HG02623 (cell line): ENCODE results near the gene TMEM205.
"Not testable (repeated sequence)": the region's sequence is repeated elsewhere in the genome, so short reads cannot be mapped to it uniquely, and the experiment has no call there.

Experiments
- ATAC-seq: cut with Tn5 transposase; IDR thresholded peaks from one replicate; pipeline ENCODE4 v1.9.1; 2021; ENCODE audit warnings: moderate library complexity; ENCODE audit not compliant: unreplicated experiment

Gene TMEM205

DNA sequence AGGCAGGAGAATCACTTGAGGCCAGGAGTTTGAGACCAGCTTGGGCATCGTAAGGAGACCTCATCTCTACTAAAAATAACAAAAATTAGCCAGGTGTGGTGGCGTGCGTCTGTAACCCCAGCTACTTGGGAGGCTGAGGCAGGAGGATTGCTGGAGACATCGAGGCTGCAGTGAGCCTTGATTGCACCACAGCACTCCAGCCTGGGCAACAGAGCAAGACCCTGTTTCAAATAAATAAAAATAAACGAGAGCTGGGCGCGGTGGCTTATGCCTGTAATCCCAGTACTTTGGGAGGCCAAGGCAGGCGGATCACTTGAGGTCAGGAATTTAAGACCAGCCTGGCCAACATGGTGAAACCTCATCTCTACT lies 6.0 kb downstream of the TMEM205 start:
- not testable (repeated sequence) for ATAC-seq

DNA sequence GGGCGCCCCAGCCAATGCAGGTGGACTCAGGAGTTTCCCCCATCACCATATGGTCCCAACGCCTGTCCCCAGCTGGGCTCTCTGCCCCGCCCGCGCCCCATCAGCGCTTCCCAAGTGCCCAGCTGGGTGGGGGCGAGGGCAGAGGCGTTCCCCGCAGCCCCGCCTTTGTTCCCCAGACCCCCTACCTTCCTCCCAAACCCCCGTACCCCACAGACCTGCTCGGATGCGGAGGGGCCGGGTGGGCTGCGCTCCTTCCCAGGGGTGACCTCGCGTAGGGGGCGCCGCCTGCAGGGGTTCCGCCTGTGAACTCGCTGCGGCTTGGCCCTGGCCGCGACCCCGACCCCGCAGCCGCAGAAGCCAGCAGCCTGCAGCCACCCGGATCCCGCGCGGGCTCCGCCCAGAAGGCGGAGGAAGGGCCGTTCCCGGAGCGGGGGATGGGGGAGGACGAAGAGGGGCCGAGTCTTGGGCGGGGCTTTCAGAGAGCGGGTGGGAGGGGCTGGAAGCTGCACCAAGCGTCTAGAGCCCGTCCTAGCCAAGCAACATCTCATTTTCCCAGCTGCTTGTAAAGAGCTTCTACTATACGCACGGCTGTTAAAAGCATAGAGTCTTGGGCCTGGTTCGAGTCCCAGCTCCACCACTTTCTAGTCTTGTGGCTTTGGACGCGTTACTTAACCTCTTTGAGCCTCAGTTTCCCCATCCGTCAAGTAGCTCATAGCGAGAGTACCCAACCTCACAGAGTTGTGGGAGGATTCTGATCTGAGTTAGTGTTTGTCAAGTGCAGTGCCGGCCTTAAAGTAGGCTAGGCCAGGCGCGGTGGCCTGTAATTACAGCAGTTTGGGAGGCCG lies 6.6 kb downstream of the TMEM205 start, which contains the start of gene RAB3D:
Gene RAB3D, minus strand, starts transcription at position 404 of the 845 bp plus-strand sequence. CDS start 2,258 bp downstream, outside the sequence.
- peak; percentile 64 for ATAC-seq

DNA sequence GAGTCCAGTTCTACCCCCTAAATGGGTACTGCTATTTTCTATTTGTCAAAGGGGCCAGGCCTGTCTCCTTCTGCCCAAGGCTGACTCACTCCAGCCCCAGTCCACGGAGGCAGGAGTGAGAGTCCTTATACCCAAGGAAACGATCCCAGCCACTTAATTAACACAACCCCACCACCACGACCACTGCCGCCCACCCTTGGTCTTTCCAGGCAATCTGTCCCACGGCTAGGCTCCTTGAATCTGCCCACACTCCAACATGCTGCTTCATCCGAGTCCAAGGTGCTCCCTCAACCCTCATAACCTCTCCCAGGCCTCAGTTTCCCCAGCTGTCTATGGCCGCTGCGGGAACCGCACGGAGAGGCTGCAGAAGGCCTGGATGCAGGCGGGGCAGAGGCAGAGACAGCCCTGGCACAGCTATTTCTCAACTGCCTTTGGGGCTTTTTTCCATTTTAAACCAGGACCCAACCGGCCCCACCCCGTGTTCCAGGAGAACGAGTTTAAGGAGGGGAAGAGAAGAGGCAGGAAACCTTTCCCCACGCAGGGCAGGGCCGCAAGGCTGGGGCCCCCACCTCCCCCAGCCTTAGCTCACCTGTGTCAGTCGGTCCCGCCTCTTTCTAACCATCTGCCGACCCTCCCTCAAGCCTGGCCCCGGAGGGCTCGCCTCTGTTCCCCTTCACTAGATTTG lies 7.4 kb downstream of the TMEM205 start:
- ATAC-seq, result no peak

DNA sequence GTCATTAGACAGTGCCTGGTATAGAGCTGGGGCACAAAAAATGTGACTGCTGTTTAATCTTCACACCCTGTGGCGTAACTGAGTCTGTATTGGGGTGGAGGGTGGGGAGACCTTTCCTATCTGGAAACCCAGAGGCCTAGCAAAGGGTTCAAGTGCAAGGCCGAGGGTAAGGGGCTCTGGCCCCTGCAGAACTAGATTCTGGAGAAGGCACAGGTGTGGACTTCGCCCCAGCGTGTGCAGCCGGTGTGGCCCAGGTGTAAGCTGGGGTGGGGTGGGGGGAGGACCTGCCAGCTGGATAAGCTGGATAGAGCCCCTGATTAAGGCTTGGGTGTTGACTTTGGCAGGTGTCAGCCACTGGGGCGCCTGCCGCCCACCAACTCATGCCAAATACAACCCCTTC lies 7.9 kb downstream of the TMEM205 start:
- no peak for ATAC-seq

DNA sequence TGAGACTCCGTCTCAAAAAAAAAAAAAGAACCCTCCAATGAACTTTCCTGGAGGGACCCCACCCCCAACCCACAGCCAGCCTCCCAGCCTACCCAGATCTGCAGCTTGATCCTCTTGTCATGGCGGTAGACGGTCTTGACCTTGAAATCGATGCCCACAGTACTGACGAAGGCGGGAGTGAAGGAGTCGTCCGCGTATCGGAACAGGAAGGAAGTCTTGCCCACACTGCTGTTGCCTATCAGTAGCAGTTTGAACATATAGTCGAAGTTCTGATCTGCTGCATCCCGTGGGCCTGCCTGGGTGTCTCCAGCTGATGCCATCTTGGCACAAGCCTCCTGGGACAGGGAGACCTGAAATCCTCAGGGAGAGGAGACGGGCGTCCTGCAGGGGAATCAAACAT lies 9.0 kb downstream of the TMEM205 start:
- ATAC-seq, result no peak

DNA sequence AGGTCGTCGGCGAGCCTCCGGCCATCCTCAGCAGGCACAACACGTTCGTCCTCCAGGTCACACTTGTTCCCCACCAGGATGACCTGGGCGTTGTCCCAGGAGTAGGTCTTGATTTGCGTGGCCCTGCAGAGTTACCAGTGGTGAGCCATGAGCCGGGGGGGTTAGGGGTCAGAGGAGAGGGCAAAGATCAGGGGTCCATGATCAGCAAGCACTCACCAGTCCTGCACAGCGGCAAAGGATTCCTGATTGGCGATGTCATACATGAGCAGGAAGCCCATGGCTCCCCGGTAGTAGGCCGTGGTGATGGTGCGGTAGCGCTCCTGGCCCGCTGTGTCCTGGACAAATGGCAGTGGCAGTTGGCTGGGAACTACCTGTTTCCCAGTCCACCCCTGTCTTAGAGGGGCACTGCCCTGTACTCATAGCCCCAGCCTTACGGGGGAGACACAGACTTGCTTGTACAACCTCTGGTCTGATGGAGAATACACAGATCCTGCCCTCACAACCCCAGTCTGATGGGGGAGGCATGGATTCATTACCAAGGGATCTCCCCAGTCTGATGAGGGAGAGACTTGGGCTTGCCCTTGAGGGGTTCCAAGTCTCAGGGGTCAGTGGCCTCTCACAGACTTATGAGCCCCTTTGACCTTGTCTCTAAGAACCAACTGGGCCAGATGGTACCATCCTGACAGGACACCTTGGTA lies 10.5 kb downstream of the TMEM205 start:
- ATAC-seq, result no peak

DNA sequence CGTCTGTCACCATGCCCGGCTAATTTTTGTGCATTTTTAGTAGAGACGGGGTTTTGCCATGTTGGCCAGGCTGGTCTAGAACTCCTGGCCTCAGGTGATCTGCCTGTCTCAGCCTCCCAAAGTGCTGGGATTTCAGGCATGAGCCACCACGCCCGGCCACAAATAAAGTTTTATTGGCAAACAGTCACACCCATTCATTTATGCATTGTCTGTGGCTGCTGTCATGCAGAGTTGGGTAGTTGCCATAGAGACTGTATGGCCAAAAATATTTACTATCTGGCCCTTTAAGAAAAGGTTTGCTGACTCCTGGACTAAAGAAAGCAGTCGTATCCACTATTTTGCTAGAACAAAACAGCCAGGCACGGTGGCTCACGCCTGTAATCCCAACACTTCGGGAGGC lies 12.2 kb downstream of the TMEM205 start:
- ATAC-seq, result not testable (repeated sequence)

DNA sequence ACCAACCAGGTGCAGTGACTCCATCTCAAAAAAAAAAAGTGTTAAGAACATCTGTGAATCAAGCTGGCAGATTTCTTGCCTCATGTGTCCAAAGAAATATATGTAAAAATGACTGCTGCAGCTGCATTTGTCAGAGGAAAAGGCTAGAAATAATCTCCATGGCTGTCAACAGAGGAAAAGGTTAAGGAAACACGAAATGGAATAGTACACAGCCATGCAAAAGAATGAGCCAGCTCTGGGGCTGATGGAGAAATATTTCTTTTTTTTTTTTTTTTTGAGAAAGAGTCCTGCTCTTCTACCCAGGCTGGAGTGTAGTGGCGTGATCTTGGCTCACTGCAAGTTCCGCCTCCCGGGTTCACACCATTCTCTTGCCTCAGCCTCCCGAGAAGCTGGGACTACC lies 13.2 kb downstream of the TMEM205 start:
- no peak for ATAC-seq

DNA sequence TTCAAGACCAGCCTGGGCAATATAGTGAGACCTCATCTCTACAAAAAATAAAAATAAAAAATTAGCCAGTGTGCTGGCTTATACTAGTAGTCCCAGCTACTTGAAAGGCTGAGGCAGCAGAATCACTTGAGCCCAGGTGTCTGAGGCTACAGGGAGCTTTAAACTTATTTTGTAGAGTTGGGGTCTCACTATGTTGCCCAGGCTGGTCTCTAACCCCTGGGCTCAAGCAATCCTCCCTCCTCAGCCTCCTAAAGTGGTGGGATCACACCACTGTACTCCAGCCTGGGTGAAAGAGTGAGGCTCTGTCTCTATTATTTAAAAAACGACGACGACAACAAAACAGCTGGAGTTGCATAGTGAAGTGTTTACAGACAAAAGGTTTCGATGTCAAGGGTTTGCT lies 14.6 kb downstream of the TMEM205 start:
- no peak for ATAC-seq

DNA sequence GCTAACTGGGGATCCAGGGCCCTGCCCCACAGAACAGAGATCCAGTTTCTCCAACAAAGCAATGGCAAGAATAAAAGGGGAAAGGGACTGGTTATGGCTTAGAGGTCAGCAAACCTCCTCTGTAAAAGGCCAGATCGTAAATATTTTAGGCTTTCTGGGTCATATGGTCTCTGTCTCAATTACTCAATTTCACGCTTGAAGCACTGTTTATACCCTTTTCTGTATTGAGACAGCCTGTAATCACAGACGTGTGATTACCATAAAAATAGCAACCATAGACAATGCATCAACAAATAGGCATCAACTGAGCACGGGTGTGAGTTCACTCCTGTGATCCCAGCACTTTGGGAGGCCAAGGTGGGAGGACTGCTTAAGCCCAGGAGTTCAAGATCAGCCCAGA lies 15.9 kb downstream of the TMEM205 start:
- no peak for ATAC-seq

DNA sequence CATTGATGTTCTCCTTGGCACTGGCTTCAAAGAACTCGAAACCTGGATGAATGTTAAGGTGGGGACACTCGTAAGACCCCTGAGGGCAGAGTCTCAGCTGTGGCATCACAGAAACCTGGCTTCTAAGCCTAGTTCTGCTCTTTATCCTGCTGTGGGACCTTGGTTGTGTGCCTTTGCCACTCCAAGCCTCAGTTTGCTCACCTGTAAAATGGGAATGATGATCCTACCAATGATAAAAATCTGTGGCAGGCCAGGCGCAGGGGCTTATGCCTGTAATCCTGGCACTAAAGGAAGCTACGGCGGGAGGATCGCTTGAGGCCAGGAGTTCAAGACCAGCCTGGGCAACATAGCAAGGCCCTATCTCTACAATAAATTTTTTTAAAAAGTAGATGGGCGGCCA lies 20.5 kb downstream of the TMEM205 start:
- no peak for ATAC-seq

DNA sequence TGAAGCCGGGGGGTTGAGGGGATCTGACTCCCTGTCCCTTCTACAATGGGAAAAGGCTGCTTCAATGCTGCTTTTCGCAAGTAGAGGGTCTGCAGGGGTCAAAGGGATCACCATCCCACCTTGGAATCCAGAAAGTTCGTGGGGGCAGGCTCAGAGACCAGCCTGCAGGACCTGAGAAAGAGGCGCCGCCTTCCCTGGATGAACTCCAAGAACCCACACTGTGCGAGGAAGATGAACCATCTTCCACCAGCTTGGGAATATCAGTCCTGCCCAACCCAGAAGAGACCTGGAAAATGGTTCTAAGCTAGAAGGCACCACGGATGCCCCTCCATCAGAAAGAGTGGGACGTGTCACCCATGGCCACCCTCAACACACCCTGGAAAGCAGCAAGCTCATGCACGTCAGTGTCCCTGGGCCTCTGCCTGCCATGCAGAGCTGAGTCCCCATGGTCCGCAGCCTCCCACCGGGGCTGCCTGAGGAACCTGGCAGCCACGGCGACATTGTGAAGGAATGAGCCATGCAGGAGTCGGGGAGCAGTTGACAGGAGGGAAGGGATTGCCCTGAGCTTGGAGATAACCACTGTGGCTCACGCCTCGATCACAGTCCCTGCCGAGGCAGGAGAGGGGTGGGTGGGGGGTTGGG lies 21.2 kb downstream of the TMEM205 start:
- no peak for ATAC-seq

DNA sequence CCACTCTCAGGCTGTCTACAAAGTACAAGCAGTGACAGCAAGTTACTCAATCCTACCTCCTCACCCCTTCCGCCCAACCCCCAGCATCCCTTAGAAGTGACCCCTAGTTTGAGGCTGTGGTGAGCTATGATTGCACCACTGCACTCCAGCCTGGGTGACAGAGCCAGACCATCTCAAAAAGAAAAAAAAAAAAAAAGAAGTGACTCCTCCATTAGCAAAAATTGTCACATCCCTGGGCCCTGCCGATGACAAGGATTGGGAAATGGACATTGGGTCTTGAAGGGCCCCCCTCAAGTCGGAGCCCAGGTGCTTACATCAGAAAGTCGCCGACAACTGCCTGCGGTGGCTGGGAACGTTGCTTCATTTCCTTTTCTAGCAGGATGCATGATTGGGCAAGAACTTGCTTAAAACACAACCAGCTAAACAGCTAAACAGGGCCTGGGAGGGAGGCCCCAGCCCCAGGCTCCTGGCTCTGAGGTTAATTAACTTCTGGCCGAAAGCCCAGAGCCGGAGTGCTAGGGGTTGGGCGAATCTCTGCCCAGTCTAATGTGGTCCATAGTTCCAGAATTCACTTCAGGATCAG lies 21.9 kb downstream of the TMEM205 start:
- no peak for ATAC-seq

DNA sequence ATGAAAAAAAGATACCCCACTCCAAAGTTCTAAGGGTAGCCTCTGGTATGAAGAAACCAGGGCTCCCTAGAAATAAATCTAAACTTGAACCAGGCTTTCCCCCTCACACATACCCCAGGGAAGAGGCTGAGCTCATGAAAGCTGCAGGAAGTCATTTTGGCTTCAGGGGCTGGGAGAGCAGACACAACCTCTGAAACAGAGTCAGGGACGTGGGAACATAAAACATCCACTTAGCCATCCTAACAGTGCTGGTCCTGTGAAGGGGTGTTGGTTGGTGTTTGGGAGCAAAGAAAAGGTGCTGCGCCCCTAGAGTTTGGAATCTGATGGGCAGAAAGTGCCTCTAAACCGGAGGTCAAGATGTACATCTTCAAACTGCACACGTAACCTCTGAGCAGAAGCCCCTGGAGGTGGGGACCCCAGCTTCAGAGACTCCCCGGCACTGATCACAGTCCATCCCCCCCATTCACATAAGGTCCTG lies 22.4 kb downstream of the TMEM205 start:
- no peak for ATAC-seq

DNA sequence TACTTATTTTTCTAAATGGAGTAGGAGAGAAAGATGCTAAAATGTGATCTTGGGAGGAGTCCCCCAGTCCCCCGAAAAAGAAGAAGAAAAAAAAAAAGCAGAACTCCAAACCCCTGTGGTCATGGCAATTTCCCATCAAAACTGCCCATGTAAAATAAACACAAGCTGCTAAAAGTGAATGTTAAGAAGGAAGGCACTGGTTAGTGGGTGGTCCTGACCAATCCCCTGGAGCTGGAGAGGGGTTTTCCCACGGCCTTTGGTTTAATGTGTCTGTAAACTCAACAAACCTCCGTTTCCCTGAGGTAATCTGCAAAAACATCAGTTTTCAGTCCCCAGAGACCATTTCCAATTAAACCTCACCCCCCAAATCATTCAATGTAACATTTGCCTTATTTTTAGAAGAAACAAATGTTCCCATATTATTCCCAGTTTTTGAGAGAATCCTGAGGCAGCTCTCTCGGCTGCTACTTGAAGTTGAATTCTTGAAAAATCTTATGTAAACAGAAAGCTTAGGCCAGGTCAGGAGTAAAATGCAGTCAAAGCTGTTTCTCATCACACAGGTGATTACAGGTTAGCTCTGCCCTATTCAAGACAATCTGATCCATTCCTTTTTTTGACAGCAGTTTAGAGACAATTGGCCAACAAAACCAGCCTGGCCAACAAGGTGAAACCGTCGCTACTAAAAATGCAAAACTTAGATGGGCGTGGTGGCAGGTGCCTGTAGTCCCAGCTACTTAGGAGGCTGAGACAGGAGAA lies 23.6 kb downstream of the TMEM205 start:
- ATAC-seq, result no peak

DNA sequence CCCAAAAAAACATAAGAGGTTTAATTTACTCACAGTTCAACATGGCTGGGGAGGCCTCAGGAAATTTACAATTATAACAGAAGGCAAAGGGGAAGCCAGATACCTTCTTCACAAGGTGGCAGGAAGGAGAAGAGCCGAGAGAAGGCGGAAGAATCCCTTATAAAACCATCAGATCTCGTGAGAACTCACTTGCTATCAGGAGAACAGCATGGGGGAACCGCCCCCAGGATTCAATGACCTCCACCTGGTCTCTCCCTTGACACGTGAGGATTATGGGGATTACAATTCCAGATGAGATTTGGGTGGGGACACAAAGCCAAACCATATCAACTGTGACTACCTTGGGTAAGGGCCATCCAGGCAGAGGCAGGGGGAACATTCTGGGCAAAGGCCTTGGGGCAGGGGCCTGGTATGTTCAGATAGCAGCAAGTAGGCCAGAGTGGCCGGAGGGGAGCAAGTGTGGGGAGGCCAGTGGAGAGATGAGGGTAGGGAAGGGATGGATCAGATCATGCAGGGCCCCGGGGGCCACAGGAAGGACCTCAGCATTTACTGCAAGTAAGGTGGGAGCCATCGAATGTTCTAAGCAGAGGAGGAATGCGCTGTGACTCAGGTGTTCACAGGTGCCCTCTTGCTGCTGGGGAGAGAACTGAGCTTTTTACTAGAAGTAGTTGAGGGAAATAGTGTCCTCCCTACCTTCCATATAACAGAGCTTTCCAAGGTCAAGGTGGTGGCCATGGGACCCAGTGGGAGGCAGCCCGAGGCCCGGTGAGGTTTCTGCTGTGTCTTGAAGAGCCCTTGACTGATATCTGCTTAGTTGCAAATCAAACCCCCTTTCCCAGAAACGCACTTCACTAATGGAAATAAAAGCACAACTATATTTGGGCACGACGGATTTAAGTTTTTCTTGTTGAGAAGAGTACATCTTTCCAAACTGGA lies 24.6 kb downstream of the TMEM205 start:
- no peak for ATAC-seq

DNA sequence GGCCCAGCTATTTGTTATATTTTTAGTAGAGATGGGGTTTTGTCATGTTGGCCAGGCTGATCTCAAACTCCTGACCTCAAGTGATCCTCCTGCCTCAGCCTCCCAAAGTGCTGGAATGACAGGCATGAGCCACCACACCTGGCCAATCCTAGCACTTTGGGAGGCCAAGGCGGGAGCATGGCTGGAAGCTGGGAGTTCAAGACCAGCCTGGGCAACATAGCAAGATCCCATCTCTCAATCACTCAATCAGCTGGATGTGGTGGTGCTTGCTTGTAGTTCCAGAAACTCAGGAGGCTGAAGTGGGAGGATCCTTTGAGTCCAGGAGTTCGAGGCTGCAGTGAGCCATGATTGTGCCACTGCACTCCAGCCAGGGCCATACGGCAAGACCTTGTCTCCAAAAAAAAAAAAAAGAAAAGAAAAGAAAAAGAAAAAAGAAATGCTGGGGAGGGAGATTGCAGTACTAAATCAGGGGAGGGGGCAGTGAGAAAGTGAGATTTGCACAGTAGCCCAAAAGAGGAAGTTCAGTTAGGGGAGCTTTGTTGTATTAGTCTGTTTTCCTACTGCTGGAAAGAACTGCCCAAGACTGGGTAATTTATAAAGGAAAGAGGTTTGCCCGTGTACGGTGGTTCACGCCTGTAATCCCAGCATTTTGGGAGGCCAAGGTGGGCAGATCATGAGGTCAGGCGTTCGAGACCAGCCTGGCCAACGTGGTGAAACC lies 25.6 kb downstream of the TMEM205 start:
- not testable (repeated sequence) for ATAC-seq

DNA sequence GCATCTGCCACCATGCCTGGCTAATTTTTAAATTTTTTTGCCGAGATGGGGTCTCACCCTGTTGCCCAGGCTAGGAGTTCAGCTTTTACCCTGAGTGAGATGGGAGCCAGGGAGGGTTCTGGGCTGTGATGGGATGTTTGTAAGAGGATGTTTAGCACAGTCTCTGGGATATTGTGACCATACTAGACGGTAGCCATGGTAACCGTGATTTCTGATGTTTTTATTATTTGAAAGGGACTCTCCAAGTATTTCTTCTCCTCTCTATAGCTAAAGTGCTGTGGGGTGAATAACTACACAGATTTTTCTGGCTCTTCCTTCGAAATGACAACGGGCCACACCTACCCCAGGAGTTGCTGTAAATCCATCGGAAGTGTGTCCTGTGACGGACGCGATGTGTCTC lies 39.7 kb downstream of the TMEM205 start:
- ATAC-seq, result no peak
